Measurements from ENCODE around the gene MYG1.
"Not testable (repeated sequence)": the region's sequence is repeated elsewhere in the genome, so short reads cannot be mapped to it uniquely, and the experiment has no call there.

MYG1 gene

GRCh38 chr12:53287741-53288216 is 11.7 kb upstream of the MYG1 start:
- peak; percentile 75 for DNase-seq

DNA sequence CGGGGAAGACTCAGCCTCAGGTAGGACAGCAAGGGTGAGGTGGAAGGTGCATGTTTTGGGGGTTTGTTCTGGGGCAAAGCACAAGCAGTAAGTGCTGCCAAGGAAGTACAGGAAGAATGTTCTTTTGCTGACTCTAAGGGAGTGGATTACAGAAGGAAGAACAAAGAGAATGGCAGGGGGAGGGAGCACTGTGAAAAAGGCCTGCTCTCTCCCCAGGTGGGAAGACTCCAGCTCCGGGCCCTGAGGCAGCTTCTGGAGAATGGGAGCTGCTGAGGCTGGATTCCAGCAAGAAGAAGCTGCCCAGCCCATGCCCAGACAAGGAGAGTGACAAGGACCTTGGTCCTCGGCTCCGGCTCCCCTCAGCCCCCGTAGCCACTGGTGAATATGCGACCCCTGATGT is 11.2 kb upstream of the MYG1 start:
- DNase-seq = no peak

DNA sequence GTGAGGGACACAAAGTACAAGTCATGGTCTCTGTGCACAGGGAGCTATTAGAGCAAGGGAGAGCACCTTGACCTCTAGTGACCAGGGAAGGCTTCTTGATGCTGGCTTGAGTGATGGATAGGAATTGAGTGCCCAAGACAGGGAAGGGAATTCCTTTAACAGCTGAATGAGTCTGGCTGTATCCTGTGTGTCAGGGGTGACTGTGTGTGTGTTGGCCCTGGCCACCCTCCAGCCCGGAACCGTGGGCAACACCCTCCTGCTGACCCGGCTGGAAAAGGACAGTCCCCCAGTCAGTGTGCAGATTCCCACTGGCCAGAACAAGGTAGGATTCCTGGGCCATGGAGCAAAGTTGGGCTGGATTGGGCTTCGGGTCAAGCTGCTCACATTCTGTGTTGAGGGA is 9.6 kb upstream of the MYG1 start:
- DNase-seq = no peak

- DNase-seq = no peak
Measured at GRCh38 chr12:53290661-53291060, 8.8 kb upstream of the MYG1 start.

GRCh38 chr12:53292426-53292825 is 7.1 kb upstream of the MYG1 start:
- no peak for DNase-seq

GRCh38 chr12:53295070-53295890 is 4.2 kb upstream of the MYG1 start, which contains the start of gene PFDN5:
TSS of gene PFDN5 (plus strand) at chr12:53295542. CDS start at chr12:53295568, 26 bp downstream.
- DNase-seq = peak; percentile 92

GRCh38 chr12:53295891-53296219 is 3.6 kb upstream of the MYG1 start:
- no peak for DNase-seq

GRCh38 chr12:53297106-53297505 is 2.4 kb upstream of the MYG1 start:
- DNase-seq = not testable (repeated sequence)

DNA sequence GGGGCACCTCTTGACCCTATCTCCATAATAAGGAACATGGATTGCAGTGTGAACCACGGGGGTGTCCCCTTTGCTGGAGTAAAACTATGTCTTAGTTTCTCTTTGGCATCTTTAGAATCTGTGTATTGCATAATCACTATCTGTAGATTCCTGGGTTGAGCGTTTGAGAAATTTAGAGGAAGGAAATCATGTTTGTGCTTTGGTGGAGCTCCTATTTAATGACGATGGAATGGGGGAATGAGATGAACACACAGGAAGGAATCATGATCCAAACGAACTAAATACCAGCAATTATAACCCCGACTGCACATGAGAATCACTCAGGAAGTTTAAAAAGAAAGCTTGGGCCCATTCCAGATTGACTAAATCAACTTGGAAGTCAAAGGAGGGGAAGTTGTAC is 1.3 kb upstream of the MYG1 start:
- peak; percentile 20 for DNase-seq

GRCh38 chr12:53299101-53299453 is 418 bp upstream of the MYG1 start:
- peak; percentile 61 for DNase-seq

GRCh38 chr12:53300187-53300586 is 692 bp downstream of the MYG1 start:
- no peak for DNase-seq

DNA sequence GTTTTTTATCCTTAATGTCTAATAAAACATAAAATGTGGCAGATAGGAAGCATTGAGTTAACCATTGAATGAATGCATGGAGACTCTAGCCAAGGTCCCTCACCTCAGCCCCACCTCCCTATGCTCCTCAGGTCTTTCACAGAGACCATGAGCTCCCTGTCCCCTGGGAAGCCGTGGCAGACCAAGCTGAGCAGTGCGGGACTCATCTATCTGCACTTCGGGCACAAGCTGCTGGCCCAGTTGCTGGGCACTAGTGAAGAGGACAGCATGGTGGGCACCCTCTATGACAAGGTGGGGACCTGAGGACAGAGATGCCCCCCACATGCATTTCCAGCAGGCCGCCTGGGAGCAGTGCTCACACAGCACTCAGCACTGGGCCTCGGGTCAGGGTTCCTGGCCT is 3.4 kb downstream of the MYG1 start:
- no peak for DNase-seq

DNA sequence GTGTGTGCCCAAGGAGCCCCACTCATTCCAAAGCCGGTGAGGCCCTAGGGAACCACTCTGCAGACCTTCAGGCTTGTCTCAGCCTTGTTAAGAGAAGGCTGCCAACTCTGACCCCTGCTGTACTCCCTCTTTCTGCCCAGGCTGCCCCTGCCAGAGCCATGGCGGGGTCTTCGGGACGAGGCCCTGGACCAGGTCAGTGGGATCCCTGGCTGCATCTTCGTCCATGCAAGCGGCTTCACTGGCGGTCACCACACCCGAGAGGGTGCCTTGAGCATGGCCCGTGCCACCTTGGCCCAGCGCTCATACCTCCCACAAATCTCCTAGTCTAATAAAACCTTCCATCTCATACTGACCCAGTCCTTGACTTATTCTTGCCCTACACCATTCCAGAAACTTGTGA is 7.3 kb downstream of the MYG1 start:
- no peak for DNase-seq

- DNase-seq = no peak
Measured at GRCh38 chr12:53308276-53308675, 8.8 kb downstream of the MYG1 start.

DNA sequence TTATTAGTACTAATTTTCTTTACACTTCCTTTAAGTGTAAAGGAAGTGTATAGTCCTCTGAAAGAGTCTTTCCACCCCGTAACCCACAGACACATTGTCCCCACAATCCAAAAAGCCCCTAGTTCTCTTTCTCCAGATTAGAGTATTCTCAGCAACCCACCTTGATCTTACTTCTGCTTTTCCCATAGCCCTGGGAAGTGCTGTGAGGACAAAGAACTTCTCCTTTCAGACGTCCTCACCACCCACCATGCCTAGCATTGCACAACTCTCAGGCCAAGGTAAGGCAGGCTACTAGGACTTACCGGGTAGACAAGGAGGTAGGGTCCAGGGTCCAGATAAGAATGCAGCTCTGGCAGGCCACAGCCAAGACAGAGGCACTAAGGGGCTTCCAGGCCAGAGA is 14.5 kb downstream of the MYG1 start:
- no peak for DNase-seq

GRCh38 chr12:53320352-53321195 is 21.1 kb downstream of the MYG1 start:
- no peak for DNase-seq

GRCh38 chr12:53324113-53324778 is 24.8 kb downstream of the MYG1 start:
- peak; percentile 51 for DNase-seq

DNA sequence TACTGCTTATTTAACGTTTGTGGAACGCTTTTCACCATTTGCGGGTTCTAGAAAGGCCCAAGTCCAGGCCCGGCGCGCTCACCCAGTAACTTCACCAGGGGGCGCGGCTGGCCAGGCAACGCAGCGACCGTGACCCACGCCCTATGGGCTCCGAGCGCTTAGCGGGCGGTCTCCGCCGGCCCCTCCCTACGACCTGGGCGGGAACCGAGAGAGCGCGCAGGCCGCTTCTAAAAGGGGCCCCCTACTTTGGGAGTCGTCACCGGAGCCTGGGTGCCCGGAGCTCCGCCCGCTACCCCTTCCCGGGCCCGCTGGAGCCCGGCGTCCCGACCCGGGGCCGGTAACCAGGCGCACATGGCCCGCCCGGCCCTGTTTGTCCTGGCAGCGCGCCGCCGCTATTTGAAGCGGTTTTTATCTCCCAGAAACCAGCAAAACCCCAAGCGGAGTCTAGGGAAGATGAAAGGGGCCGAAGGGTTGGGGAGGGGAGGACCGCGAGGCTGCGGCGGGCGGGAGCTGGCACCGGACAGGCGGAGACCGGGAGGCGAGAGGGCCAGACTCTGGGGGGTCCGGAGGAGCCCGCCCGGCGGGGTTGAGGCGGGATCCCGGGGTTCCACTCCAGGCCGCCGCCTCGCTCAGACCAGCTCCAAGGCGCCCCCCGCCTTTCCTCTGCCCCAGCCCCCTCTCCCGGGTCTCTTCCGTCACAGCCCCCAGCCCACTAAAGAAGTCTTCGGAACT is 25.4 kb downstream of the MYG1 start:
- peak; percentile 88 for DNase-seq

DNA sequence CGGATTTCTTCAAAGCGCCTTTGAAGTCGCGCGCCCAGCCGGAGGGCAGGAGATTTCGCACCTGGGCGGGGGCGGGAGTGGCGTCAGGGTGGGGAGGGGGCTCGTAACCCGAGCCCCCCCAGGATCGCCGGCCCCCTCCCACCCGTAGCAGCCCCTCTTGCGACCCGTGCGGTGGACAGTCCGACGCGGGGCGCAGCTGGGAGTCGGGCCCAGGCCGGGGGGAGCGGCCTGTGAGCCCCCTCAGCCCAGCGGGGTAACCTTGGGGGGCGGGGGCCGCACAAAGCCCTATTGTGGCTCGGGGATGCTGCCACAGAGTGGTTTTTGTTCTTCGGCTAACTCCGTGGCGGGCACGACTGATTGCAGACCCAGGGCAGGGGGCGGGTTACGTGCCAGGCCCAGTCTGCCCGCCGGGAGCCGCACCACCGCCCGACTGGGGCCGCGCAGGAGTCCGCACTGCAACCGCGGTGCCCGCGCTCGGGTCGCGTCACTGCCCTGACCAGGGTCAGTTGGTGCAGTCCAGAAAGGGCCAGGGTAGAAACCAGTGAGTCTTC is 26.1 kb downstream of the MYG1 start:
- DNase-seq = no peak

GRCh38 chr12:53326460-53327185 is 27.1 kb downstream of the MYG1 start:
- DNase-seq = no peak

GRCh38 chr12:53327435-53328042 is 28.0 kb downstream of the MYG1 start:
- DNase-seq = no peak

All from CD4-positive, alpha-beta T cell treated with Interleukin-15 for 1 hour (primary cell).